Erythroblast (primary cell): ENCODE results near the gene CSRP2.

ENCODE experiments used
- GATA1 ChIP-seq: IDR thresholded peaks from 2 replicates; pipeline ENCODE4 v1.6.1; 2011; ENCODE audit warnings: low read depth, mild to moderate bottlenecking, control low read depth, low read length, moderate library complexity
- POLR2A ChIP-seq: IDR thresholded peaks from 2 replicates; pipeline ENCODE4 v1.6.1; 2011; ENCODE audit warnings: mild to moderate bottlenecking, low read length

- no peak for TF ChIP-seq POLR2A
- no peak for TF ChIP-seq GATA1
Measured at GRCh38 chr12:76882367-76882766, 3.5 kb upstream of the CSRP2 start.
